HepG2 (cell line): ENCODE data around the gene BTBD3. TPM values are rescaled to one million over a fixed set of nuclear protein-coding genes. Genes with fewer than 3 reads are reported as not detected.

ENCODE experiments used
- CCDC6 ChIP-seq: sonication (generic); formaldehyde crosslinking; IDR thresholded peaks from 2 replicates; pipeline ENCODE4 v1.8.1; 2022; ENCODE audit warnings: mild to moderate bottlenecking, missing genetic modification reagents, moderate library complexity
- IRF9 ChIP-seq: sonication (generic); formaldehyde crosslinking; IDR thresholded peaks from 2 replicates; pipeline ENCODE4 v1.8.0; 2022; ENCODE audit warnings: missing genetic modification reagents, mild to moderate bottlenecking, borderline replicate concordance
- KLF12 ChIP-seq: sonication (generic); formaldehyde crosslinking; IDR thresholded peaks from 2 replicates; pipeline ENCODE4 v1.4.0; 2020; ENCODE audit warnings: missing genetic modification reagents, borderline replicate concordance
- RBFOX2 ChIP-seq: fragments of 200-400 bp; formaldehyde crosslinking; IDR thresholded peaks from 2 replicates; pipeline ENCODE4 v1.6.1; 2017; ENCODE audit warnings: low read depth, mild to moderate bottlenecking, low read length
- SP5 ChIP-seq: IDR thresholded peaks from 2 replicates; pipeline ENCODE4 v1.6.1; 2016; ENCODE audit warnings: low read depth, borderline replicate concordance
- SYNCRIP ChIP-seq: fragments of 200-400 bp; formaldehyde crosslinking; IDR thresholded peaks from 2 replicates; pipeline ENCODE4 v1.6.1; 2018; ENCODE audit warnings: mild to moderate bottlenecking, low read depth, low read length; ENCODE audit not compliant: insufficient read depth
- TCF7 ChIP-seq: sonication (generic); IDR thresholded peaks from 2 replicates; pipeline ENCODE4 v1.6.1; 2016; ENCODE audit warnings: antibody characterized with exemption, low read depth
- TEF ChIP-seq: sonication (generic); formaldehyde crosslinking; IDR thresholded peaks from 2 replicates; pipeline ENCODE4 v1.5.0; 2020; ENCODE audit warnings: missing genetic modification reagents
- ZBTB7B ChIP-seq: sonication (generic); formaldehyde crosslinking; IDR thresholded peaks from 2 replicates; pipeline ENCODE4 v1.4.0; 2020; ENCODE audit warnings: missing genetic modification reagents
- ZMAT3 ChIP-seq: sonication (generic); formaldehyde crosslinking; conservative IDR thresholded peaks from 2 replicates; pipeline ENCODE4 v1.7.0; 2021; ENCODE audit warnings: missing genetic modification reagents
- ZNF121 ChIP-seq: sonication (generic); formaldehyde crosslinking; IDR thresholded peaks from 2 replicates; pipeline ENCODE4 v1.5.0; 2020; ENCODE audit warnings: mild to moderate bottlenecking, missing genetic modification reagents
- ZNF251 ChIP-seq: sonication (generic); formaldehyde crosslinking; IDR thresholded peaks from 2 replicates; pipeline ENCODE4 v1.9.0; 2021; ENCODE audit warnings: mild to moderate bottlenecking, missing genetic modification reagents
- ZNF331 ChIP-seq: sonication (generic); formaldehyde crosslinking; IDR thresholded peaks from 2 replicates; pipeline ENCODE4 v1.4.0; 2020; ENCODE audit warnings: missing genetic modification reagents
- ZNF451 ChIP-seq: sonication (generic); formaldehyde crosslinking; IDR thresholded peaks from 2 replicates; pipeline ENCODE4 v1.5.0; 2020; ENCODE audit warnings: mild to moderate bottlenecking, missing genetic modification reagents
- ZNF607 ChIP-seq: sonication (generic); formaldehyde crosslinking; IDR thresholded peaks from 2 replicates; pipeline ENCODE4 v1.5.1; 2020; ENCODE audit warnings: missing genetic modification reagents, mild to moderate bottlenecking, borderline replicate concordance
- ZNF766 ChIP-seq: sonication (generic); formaldehyde crosslinking; IDR thresholded peaks from 2 replicates; pipeline ENCODE4 v1.5.0; 2020; ENCODE audit warnings: missing genetic modification reagents, borderline replicate concordance
- ZNF768 ChIP-seq: sonication (generic); formaldehyde crosslinking; IDR thresholded peaks from 2 replicates; pipeline ENCODE4 v1.4.0; 2020; ENCODE audit warnings: missing genetic modification reagents
- polyA plus RNA-seq, 8 experiments: library from polyadenylated mRNA; depleted of rRNA in 3 of 8; stranded (reverse) in 7 of 8; unstranded in 1 of 8; fragments of >200 nt; fragmentation: Illumina TruSeq in 4 of 8; extraction: Trizol in 4 of 8; gene quantifications; 2 replicates each; pipeline versions ENCODE4 v1.2.1 to v1.2.3, GENCODE V29; 2011 to 2016; ENCODE audit warnings: low read depth in 4 of 8, missing spikeins in 1 of 8, mixed read lengths in 1 of 8; ENCODE audit not compliant: insufficient read depth in 1 of 8
- total RNA-seq, 5 experiments: library from RNA; depleted of rRNA; stranded (reverse); fragments of >200 nt; fragmentation: Illumina TruSeq; extraction: Trizol; gene quantifications; 2 replicates each; pipeline ENCODE4 v1.2.3, GENCODE V29; 2016; ENCODE audit warnings: low read depth in 1 of 5
- TF ChIP-seq, protein P1 (sequence below): sonication (generic); formaldehyde crosslinking; IDR thresholded peaks from 2 replicates; pipeline ENCODE4 v1.4.0; 2020; ENCODE audit warnings: missing genetic modification reagents
- TF ChIP-seq, protein P2 (sequence below): IDR thresholded peaks from 2 replicates; pipeline ENCODE4 v1.6.1; 2018; ENCODE audit warnings: missing genetic modification reagents, mild to moderate bottlenecking, missing compliant biosample characterization

Gene BTBD3
- total and polyA plus RNA-seq, 2 of the 13 experiments (the other 11 are each of a cell fraction or from before 2014, with no cell fraction given) = 32.2 to 41.8 TPM

- TF ChIP-seq ZNF331 (CRISPR knock-in tag) (peak; percentile 55), ZNF607 (CRISPR knock-in tag) (no peak), TCF7 (no peak), IRF9 (no peak), ZBTB7B (CRISPR knock-in tag) (peak; percentile 50; the same call in 1 of the 2 replicates), SYNCRIP (no peak), ZNF251 (no peak), KLF12 (CRISPR knock-in tag) (peak; percentile 39; the same call in 1 of the 2 replicates), ZNF768 (CRISPR knock-in tag) (no peak; the same call in 1 of the 2 replicates), CCDC6 (CRISPR knock-in tag) (peak; percentile 63; the same call in 1 of the 2 replicates), TEF (CRISPR knock-in tag) (no peak), ZNF766 (CRISPR knock-in tag) (no peak), ZNF451 (peak; percentile 45; the same call in 1 of the 2 replicates), SP5 (CRISPR knock-in tag) (no peak), ZNF121 (CRISPR knock-in tag) (no peak), ZMAT3 (CRISPR knock-in tag) (peak; percentile 48), RBFOX2 (peak; percentile 91)
- TF ChIP-seq, protein P1, sequence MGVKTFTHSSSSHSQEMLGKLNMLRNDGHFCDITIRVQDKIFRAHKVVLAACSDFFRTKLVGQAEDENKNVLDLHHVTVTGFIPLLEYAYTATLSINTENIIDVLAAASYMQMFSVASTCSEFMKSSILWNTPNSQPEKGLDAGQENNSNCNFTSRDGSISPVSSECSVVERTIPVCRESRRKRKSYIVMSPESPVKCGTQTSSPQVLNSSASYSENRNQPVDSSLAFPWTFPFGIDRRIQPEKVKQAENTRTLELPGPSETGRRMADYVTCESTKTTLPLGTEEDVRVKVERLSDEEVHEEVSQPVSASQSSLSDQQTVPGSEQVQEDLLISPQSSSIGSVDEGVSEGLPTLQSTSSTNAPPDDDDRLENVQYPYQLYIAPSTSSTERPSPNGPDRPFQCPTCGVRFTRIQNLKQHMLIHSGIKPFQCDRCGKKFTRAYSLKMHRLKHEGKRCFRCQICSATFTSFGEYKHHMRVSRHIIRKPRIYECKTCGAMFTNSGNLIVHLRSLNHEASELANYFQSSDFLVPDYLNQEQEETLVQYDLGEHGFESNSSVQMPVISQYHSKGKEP = no peak; the same call in 1 of the 2 replicates
- TF ChIP-seq, protein P2, sequence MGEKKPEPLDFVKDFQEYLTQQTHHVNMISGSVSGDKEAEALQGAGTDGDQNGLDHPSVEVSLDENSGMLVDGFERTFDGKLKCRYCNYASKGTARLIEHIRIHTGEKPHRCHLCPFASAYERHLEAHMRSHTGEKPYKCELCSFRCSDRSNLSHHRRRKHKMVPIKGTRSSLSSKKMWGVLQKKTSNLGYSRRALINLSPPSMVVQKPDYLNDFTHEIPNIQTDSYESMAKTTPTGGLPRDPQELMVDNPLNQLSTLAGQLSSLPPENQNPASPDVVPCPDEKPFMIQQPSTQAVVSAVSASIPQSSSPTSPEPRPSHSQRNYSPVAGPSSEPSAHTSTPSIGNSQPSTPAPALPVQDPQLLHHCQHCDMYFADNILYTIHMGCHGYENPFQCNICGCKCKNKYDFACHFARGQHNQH (CRISPR knock-in tag) = no peak
- TF ChIP-seq, all 625 proteins: peak for 136
These were observed 26.5 kb upstream of the BTBD3 start (continued) for GRCh38 chr20:11891077-11891775.
